HK-2 (cell line): Measurements from ENCODE around the gene CEP290.
A peak's percentile ranks its signal among the peaks of the same experiment; 100 is the strongest.
"Not testable (repeated sequence)": the region's sequence is repeated elsewhere in the genome, so short reads cannot be mapped to it uniquely, and the experiment has no call there.

ENCODE experiments used
- DNase-seq: peaks from one replicate; pipeline ENCODE4 v3.0.0-alpha.2; 2018; ENCODE audit not compliant: unreplicated experiment

CEP290 gene

DNA sequence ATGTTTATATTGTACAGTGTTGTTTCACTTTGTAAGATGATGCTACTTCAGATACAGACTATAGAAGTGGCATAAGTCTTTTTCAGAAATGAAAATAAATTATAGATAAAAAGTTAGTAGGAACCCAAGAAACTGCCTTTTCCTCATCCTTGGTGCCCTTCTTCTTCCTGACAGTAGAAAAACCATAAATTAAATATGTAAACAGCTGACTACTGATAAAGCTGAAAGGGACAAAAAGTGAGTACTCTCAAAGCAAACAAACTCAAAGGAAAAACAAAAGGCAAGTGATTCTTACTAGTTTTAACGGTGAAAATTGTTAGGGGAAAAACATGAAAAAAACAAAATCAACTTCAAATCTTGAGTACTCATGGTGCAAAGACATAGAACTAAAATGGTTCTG is 104.1 kb downstream of the CEP290 start:
- DNase-seq, result no peak

DNA sequence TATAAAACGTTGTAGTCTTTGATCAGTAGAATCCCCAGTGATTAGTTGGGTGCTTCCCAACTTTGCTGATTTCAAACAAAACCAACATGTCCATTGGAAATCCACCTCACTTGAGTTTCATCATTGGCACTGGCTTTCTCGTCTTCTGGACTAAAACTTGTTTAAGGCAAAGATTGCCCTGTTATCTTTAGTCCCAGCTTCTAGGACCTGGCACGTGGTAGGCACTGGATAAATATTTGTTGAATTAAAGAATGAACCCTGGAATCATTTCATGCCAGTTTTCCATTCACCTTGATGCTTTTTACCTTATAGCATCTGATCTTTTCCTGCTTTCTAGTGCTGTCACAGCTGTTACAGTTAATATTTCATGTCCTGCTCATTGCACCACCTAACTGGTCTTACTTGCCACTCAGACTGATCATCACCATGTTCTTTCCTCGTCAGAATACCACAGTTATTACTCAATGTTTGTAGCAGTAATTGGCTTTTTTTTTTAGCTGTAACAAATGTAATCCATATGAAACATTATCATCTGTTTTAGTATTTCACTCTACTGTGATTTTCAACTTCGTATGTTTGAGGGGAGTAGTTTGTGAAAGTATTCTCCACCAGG is 105.4 kb downstream of the CEP290 start:
- no peak for DNase-seq

DNA sequence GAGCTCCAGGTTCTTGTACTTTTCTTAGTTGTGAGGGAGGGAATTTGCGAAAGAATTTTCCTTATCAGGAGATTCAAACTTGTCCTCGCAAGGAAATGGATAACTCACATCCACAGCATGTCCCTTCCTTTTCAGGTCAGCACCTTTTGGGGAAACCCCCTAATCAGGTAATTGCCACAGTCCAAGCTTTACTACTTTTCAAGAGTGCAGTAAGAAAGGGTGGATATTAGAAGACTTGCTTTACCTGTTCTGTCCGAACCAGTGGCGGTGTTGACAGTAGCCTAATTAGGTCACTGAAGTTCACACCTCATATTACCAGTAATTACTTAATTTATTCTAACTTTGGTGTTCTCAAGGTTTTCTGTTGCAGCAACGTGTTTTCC is 106.0 kb downstream of the CEP290 start:
- DNase-seq, result no peak

DNA sequence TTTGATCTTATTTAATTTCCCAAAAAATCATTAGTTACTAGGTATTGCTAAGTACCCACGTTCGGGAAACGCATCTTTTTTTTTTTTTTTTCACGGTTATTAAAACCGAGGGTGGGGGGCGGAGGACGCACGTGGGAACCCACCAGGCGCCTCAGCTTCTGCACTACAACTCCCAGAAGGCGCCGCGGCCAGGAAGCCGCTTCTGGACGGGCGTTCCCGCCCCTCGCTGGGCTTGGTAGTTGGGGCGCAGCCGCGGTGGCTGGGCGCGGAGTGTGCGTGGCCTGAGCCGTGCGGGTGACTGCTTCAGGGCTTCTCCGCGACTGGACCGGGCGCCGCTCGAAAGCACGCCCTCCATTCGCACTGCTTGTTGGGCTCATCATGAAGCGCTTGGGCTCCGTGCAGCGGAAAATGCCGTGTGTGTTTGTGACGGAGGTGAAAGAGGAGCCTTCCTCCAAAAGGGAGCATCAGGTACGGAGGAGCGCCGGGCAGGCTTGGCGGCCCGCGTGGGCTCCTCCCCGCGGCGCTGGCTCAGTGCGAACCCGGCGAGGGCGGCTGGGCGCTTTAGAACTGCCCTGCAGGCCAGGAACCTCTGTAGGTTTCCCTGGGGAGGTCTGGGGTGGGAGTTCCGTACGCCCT is 106.5 kb downstream of the CEP290 start:
- DNase-seq, result peak; percentile 91

DNA sequence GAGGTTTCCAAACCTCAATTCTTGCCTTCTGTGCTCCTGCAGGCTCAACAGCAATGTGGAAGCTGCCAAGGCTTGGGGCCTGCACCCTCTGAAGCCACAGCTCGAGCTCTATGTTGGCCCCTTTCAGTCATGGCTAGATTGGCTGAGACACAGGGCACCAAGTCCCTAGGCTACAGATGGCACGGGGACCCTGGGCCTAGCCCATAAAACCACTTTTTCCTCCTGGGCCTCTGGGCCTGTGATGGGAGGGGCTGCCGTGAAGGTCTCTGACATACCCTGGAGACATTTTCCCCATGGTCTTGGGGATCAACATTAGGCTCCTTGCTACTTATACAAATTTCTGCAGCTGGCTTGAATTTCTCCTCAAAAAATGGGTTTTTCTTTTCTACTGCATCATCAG is 110.7 kb downstream of the CEP290 start:
- not testable (repeated sequence) for DNase-seq

DNA sequence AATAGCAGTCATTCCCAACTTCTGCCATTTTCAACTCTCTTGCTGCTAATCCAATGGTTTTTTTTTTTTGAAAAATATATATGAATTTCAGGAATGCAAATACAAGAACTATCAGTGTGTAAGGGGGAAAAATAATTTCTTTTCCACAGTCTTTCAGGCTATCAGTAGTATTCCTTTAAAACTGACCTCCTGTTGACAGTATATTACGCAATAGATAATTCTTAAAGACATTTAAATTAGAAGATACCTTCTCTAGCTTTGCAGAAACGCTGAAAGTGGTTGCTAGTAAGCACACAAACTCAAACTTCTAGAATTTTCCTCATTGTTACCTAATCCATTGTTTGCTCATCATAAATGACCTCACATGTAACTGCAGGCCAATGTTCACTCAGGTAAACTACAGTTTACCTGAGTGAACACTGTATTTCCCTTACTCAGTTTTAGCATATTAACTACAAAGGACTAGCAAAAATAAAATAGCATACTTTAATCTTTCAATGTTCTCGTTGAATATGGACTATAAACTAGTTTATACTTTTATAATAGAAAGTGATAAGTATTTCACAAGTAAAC is 112.7 kb downstream of the CEP290 start, which contains the start of gene C12orf50:
Gene C12orf50, minus strand, starts transcription at position 309 of the 573 bp plus-strand sequence. CDS start 2,439 bp downstream, outside the sequence.
- no peak for DNase-seq

DNA sequence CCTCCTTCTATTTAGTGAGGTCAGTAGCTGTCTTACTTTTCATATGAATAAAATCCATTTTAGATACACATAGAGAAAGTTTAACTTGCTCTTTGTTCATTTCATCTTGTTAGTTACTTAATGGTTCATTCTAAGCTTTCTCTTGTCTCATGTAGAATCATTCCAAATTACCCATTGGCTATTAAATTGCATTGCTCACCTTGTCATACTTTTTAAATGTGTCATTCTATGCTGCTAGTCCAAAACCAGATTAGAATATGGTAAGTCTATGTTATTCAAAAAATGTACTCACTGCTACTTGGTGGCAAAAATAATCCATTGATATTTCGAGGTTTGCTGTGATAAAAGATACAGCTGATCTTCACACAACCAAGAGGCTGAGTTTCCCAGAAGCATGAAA is 115.7 kb downstream of the CEP290 start:
- DNase-seq, result no peak

DNA sequence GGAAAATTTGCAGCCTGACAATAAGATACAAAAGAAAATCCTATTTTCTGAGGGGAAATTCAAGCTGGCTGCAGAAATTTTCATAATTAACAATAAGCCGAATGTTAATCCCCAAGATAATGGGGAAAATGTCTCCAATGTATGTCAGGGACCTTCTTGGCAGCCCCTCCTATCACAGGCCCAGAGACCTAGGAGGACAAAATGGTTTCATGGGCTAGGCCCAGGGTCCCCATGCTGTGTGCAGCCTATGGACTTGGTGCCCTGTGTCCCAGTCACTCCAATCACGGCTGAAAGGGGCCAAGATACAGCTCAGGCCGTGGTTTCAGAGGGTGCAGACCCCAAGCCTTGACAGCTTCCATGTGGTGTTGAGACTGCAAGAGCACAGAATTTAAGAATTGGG is 123.9 kb downstream of the CEP290 start:
- no peak for DNase-seq

DNA sequence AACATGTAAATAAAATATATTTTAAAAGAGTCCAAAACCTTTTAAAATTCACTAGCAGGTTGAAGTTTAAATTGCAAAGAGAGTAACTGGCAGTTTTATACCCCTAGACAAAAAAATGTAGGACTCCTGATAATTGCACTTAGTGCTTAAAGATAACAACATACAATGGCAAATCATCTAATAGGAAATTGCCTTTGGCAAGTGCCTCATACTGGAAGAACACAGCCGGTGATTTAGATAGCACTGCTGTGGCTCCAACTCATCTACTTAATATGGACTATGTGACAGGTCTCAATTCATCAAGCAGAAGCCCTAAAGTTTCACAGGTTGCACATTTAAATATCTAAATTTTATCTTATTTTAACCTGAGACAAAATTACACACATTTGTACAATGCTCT is 126.1 kb downstream of the CEP290 start:
- DNase-seq, result no peak

DNA sequence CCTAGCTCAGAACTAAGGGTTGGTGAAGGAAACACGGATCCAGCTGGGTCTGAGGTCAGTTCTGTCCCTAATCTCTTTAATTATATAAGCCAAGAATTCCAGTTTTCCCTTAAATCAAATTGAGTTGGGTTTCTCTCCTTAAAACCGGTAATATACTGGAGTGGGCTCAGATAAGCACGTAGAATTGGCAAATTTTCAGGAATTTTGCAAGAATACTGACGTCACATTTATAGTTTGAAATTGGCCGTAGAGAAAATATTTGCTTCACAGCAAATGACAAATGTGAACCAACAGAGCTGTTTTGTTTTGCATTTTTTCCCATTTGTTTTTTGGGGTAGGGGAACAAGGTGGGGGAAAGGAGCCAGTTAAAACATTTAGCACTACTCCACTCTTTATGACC is 130.1 kb downstream of the CEP290 start:
- DNase-seq, result no peak

DNA sequence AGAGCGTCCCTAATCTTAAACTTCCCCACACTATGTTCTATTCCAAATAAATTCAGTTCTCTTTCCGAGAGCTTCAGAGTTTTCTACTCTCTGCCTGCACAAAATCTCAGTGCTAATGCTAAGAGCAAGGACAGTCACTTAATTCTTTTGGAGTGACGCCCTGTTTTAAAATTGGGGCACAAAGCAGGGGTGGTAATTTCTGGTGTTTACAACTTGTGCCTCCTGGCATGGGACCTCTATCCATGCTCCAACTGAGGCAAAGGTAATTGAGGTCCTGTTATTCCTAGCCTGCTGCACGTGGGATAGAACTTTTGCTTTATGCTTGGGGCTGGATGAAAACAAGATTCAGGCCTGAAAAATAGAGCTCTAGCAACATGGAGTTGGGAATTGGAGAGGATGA is 135.5 kb downstream of the CEP290 start:
- no peak for DNase-seq

DNA sequence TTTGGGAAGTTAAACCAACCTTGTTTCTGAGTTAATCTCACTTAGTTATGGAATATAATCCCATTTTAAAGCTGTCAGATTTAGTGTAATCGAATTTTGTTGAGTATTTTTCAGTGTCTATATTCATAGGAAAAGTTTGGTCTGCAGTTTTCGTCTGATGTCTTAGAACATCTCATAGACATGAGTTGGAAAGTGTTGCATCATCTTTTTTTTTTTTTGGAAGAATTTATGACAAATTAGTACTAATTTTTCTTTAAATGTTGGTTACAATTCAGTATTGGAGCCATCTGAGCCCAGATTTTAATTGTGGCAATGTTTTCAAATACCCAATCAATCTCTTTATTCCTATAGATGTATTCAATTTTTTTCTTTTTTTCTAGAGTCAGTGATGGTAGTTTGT is 140.6 kb downstream of the CEP290 start:
- no peak for DNase-seq
